ENCODE data around the gene SRRM3. TPM values are rescaled to one million over a fixed set of nuclear protein-coding genes. Genes with fewer than 3 reads are reported as not detected.

Gene SRRM3
- total RNA-seq, 1 donor from 2014 or later, result 1.4 TPM

Other genes starting within 250 kb of the SRRM3 start
- gene TMEM120A, start 207.3 kb upstream of the SRRM3 start, total RNA-seq, result 28.8 to 36.0 TPM (median 30.6 TPM) in 3 replicates
- 23.5 to 31.8 TPM (median 28.5 TPM) in 3 replicates for gene STYXL1, start 153.9 kb upstream of the SRRM3 start, total RNA-seq
- gene MDH2, start 153.8 kb upstream of the SRRM3 start, total RNA-seq, result 116 to 119 TPM (median 119 TPM) in 3 replicates
- gene HSPB1, start 100.8 kb downstream of the SRRM3 start, total RNA-seq, result 1,313 to 1,335 TPM (median 1,322 TPM) in 3 replicates
- gene YWHAG, start 157.1 kb downstream of the SRRM3 start, total RNA-seq, result 195 to 208 TPM (median 205 TPM) in 3 replicates
- gene SSC4D, start 207.8 kb downstream of the SRRM3 start, total RNA-seq, result 0.97 to 1.2 TPM (median 1.1 TPM) in 3 replicates
- gene ZP3, start 223.1 kb downstream of the SRRM3 start, total RNA-seq, result not detected in 3 replicates